A549 (cell line): Measurements from ENCODE around the gene ERAL1.

Source experiments
- EHF ChIP-seq: fragments of 250-450 bp; sonication (Bioruptor Pico); IDR thresholded peaks from 2 replicates; pipeline ENCODE4 v1.5.0; 2020; ENCODE audit warnings: mild to moderate bottlenecking
- HDAC2 ChIP-seq: fragments of 200-600 bp; sonication (generic); IDR thresholded peaks from 2 replicates; pipeline ENCODE4 v1.6.1; 2016
- JUN ChIP-seq, 2 experiments: fragments of >200 bp; sonication (Bioruptor Twin); formaldehyde crosslinking; IDR thresholded peaks; 2 replicates in 1 of 2; 3 replicates in 1 of 2; pipeline ENCODE4 v1.6.1; 2016 to 2017
- MAFK ChIP-seq: fragments of 450-650 bp; IDR thresholded peaks from 2 replicates; pipeline ENCODE4 v1.6.1; 2014; ENCODE audit not compliant: partially characterized antibody
- MAZ ChIP-seq: fragments of 150-350 bp; IDR thresholded peaks from 2 replicates; pipeline ENCODE4 v1.6.1; 2014; ENCODE audit warnings: antibody characterized with exemption, low read depth, low read length, borderline replicate concordance
- POLR2A ChIP-seq: IDR thresholded peaks from 2 replicates; pipeline ENCODE4 v1.6.1; 2012; ENCODE audit warnings: mild to moderate bottlenecking, low read length
- RFX5 ChIP-seq: fragments of 450-650 bp; IDR thresholded peaks from 2 replicates; pipeline ENCODE4 v1.7.1; 2014; ENCODE audit warnings: antibody characterized with exemption, mild to moderate bottlenecking, moderate library complexity
- TF ChIP-seq, protein P1 (sequence below): fragments of >200 bp; sonication (Bioruptor Twin); formaldehyde crosslinking; IDR thresholded peaks from 3 replicates; pipeline ENCODE4 v1.5.1; 2016
- TF ChIP-seq, protein P2 (sequence below): fragments of 200-600 bp; sonication (generic); IDR thresholded peaks from 2 replicates; pipeline ENCODE4 v1.6.1; 2016; ENCODE audit warnings: antibody characterized with exemption, mild to moderate bottlenecking, moderate library complexity
- TF ChIP-seq, protein P3 (sequence below): fragments of 150-350 bp; IDR thresholded peaks from 2 replicates; pipeline ENCODE4 v1.6.1; 2014; ENCODE audit warnings: low read depth, mild to moderate bottlenecking, low read length

DNA sequence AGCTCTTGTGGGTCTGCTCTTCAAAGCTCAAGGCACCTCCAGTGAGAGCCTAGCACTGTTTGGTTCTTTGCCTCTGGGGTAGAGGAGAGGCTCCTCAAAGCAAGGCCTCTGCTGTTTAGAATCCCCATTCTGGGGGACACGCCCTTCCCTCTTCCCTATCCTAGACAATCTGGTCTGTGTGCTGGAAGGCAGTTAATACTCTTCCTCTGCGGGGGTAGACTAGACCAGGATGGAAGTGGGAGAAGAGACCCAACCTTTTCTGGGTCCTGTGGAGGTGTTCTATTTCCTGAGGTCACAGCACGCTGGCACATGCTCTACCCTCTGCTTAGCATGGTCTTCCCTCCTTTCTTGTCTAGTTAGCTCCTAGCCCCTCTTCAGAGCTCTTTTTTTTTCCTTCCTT lies 7.7 kb downstream of the ERAL1 start:
- TF ChIP-seq RFX5 (no peak), MAFK (no peak), POLR2A (no peak), MAZ (no peak), JUN (IDR thresholded peaks at IDR 0.05) (no peak), EHF (CRISPR knock-in tag) (no peak), HDAC2 (no peak)
- TF ChIP-seq, protein P1, sequence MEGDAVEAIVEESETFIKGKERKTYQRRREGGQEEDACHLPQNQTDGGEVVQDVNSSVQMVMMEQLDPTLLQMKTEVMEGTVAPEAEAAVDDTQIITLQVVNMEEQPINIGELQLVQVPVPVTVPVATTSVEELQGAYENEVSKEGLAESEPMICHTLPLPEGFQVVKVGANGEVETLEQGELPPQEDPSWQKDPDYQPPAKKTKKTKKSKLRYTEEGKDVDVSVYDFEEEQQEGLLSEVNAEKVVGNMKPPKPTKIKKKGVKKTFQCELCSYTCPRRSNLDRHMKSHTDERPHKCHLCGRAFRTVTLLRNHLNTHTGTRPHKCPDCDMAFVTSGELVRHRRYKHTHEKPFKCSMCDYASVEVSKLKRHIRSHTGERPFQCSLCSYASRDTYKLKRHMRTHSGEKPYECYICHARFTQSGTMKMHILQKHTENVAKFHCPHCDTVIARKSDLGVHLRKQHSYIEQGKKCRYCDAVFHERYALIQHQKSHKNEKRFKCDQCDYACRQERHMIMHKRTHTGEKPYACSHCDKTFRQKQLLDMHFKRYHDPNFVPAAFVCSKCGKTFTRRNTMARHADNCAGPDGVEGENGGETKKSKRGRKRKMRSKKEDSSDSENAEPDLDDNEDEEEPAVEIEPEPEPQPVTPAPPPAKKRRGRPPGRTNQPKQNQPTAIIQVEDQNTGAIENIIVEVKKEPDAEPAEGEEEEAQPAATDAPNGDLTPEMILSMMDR: no peak
- TF ChIP-seq, protein P2, sequence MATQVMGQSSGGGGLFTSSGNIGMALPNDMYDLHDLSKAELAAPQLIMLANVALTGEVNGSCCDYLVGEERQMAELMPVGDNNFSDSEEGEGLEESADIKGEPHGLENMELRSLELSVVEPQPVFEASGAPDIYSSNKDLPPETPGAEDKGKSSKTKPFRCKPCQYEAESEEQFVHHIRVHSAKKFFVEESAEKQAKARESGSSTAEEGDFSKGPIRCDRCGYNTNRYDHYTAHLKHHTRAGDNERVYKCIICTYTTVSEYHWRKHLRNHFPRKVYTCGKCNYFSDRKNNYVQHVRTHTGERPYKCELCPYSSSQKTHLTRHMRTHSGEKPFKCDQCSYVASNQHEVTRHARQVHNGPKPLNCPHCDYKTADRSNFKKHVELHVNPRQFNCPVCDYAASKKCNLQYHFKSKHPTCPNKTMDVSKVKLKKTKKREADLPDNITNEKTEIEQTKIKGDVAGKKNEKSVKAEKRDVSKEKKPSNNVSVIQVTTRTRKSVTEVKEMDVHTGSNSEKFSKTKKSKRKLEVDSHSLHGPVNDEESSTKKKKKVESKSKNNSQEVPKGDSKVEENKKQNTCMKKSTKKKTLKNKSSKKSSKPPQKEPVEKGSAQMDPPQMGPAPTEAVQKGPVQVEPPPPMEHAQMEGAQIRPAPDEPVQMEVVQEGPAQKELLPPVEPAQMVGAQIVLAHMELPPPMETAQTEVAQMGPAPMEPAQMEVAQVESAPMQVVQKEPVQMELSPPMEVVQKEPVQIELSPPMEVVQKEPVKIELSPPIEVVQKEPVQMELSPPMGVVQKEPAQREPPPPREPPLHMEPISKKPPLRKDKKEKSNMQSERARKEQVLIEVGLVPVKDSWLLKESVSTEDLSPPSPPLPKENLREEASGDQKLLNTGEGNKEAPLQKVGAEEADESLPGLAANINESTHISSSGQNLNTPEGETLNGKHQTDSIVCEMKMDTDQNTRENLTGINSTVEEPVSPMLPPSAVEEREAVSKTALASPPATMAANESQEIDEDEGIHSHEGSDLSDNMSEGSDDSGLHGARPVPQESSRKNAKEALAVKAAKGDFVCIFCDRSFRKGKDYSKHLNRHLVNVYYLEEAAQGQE: no peak
- TF ChIP-seq, protein P3, sequence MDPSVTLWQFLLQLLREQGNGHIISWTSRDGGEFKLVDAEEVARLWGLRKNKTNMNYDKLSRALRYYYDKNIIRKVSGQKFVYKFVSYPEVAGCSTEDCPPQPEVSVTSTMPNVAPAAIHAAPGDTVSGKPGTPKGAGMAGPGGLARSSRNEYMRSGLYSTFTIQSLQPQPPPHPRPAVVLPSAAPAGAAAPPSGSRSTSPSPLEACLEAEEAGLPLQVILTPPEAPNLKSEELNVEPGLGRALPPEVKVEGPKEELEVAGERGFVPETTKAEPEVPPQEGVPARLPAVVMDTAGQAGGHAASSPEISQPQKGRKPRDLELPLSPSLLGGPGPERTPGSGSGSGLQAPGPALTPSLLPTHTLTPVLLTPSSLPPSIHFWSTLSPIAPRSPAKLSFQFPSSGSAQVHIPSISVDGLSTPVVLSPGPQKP: no peak
